DOHH2 (cell line): ENCODE measurements around the gene RARS2.

Experiments used
- H3F3A ChIP-seq: fragments of 200-600 bp; sonication (generic), shearing (Covaris generic); 2 replicates; pipeline ENCODE4 v1.6.0; 2016; ENCODE audit warnings: antibody characterized with exemption, mild to moderate bottlenecking; ENCODE audit not compliant: control insufficient read depth, insufficient read depth
- H3K27ac ChIP-seq: fragments of 200-600 bp; sonication (generic); 2 replicates; pipeline ENCODE4 v1.5.1; 2014; ENCODE audit warnings: low read depth, mild to moderate bottlenecking, low read length, moderate library complexity
- H3K27me3 ChIP-seq: fragments of 200-600 bp; sonication (generic); 2 replicates; pipeline ENCODE4 v1.6.1; 2014; ENCODE audit warnings: mild to moderate bottlenecking, low read length, mixed read lengths; ENCODE audit not compliant: control insufficient read depth
- H3K36me3 ChIP-seq: fragments of 200-600 bp; sonication (generic); 2 replicates; pipeline ENCODE4 v1.6.1; 2014; ENCODE audit warnings: mild to moderate bottlenecking, low read length, moderate library complexity, mixed read lengths; ENCODE audit not compliant: control insufficient read depth
- H3K4me1 ChIP-seq: fragments of 200-600 bp; sonication (generic); 2 replicates; pipeline ENCODE4 v1.6.1; 2014; ENCODE audit warnings: mild to moderate bottlenecking, low read length, mixed read lengths; ENCODE audit not compliant: control insufficient read depth
- H3K4me2 ChIP-seq: fragments of 200-600 bp; sonication (generic); 2 replicates; pipeline ENCODE4 v1.6.0; 2014; ENCODE audit warnings: mild to moderate bottlenecking, low read length, moderate library complexity
- H3K4me3 ChIP-seq: fragments of 200-600 bp; sonication (generic); 2 replicates; pipeline ENCODE4 v1.5.1; 2014; ENCODE audit warnings: mild to moderate bottlenecking, low read length, mixed read lengths
- H3K79me2 ChIP-seq: fragments of 200-600 bp; sonication (generic); 2 replicates; pipeline ENCODE4 v1.6.1; 2014; ENCODE audit warnings: mild to moderate bottlenecking, low read length, mixed read lengths; ENCODE audit not compliant: control insufficient read depth
- H3K9me2 ChIP-seq: fragments of 200-600 bp; sonication (generic); replicated peaks from 2 replicates; pipeline ENCODE4 v1.6.1; 2014; ENCODE audit warnings: mild to moderate bottlenecking, low read length, mixed read lengths; ENCODE audit not compliant: control insufficient read depth
- H3K9me3 ChIP-seq: fragments of 200-600 bp; sonication (generic); 2 replicates; pipeline ENCODE4 v1.6.1; 2014; ENCODE audit warnings: antibody characterized with exemption, low read length, mixed read lengths; ENCODE audit not compliant: control insufficient read depth, insufficient read depth
- H4K20me1 ChIP-seq: fragments of 200-600 bp; sonication (generic); 2 replicates; pipeline ENCODE4 v1.6.0; 2014; ENCODE audit warnings: low read depth, mild to moderate bottlenecking, antibody characterized with exemption, low read length, moderate library complexity; ENCODE audit not compliant: control insufficient read depth, insufficient read depth
- CTCF ChIP-seq: fragments of 200-600 bp; sonication (generic); IDR thresholded peaks from one replicate; pipeline ENCODE4 v1.5.1; 2014; ENCODE audit warnings: antibody characterized with exemption, mild to moderate bottlenecking, low read depth, low read length; ENCODE audit not compliant: poor library complexity, severe bottlenecking
- EZH2phosphoT487 ChIP-seq: fragments of 200-600 bp; sonication (generic); IDR thresholded peaks from 2 replicates; pipeline ENCODE4 v1.6.1; 2017; ENCODE audit warnings: borderline replicate concordance, mild to moderate bottlenecking, antibody characterized with exemption, low read length, moderate library complexity, mixed read lengths

RARS2 gene

GRCh38 chr6:87561017-87561416, 28.8 kb downstream of the RARS2 start:
- H3K27me3 ChIP-seq, result no peaks in the 10 kb centered on the region
- no peak overlapping the region for H3K27ac ChIP-seq
- H3K4me2 ChIP-seq, result no peak overlapping the region
- no peak for TF ChIP-seq CTCF
- TF ChIP-seq EZH2phosphoT487, result no peak
- no peaks in the 10 kb centered on the region for H3F3A ChIP-seq
- no peak overlapping the region for H3K4me3 ChIP-seq
- H3K9me3 ChIP-seq, result no peaks in the 10 kb centered on the region
- no peaks in the 10 kb centered on the region for H4K20me1 ChIP-seq
- no peaks in the 10 kb centered on the region for H3K4me1 ChIP-seq
- peaks cover 4% of the 10 kb centered on the region; the same call in 1 of the 2 replicates for H3K79me2 ChIP-seq
- no peaks in the 10 kb centered on the region for H3K9me2 ChIP-seq
- peaks cover 68% of the 10 kb centered on the region for H3K36me3 ChIP-seq

- TF ChIP-seq EZH2phosphoT487 (no peak), CTCF (no peak)
- Histone ChIP-seq H3F3A (no peaks in the 10 kb centered on the region), H3K4me2 (no peak overlapping the region), H4K20me1 (no peaks in the 10 kb centered on the region), H3K27me3 (no peaks in the 10 kb centered on the region), H3K4me3 (no peak overlapping the region), H3K36me3 (peaks cover 69% of the 10 kb centered on the region), H3K9me3 (no peaks in the 10 kb centered on the region), H3K27ac (no peak overlapping the region), H3K79me2 (no peaks in the 10 kb centered on the region), H3K9me2 (no peaks in the 10 kb centered on the region), H3K4me1 (no peaks in the 10 kb centered on the region)
Measured at GRCh38 chr6:87558446-87558845, 31.3 kb downstream of the RARS2 start.

GRCh38 chr6:87555506-87555905, 34.3 kb downstream of the RARS2 start:
- Histone ChIP-seq H3F3A (no peaks in the 10 kb centered on the region), H3K4me1 (no peaks in the 10 kb centered on the region), H3K9me2 (no peaks in the 10 kb centered on the region), H3K4me2 (no peak overlapping the region), H4K20me1 (0 out of 2 replicates have a peak, but pooled peaks cover 4% of the 10 kb centered on the region), H3K27me3 (no peaks in the 10 kb centered on the region), H3K27ac (no peak overlapping the region), H3K9me3 (no peaks in the 10 kb centered on the region), H3K4me3 (no peak overlapping the region), H3K36me3 (peaks cover 65% of the 10 kb centered on the region), H3K79me2 (no peaks in the 10 kb centered on the region)
- TF ChIP-seq CTCF (no peak), EZH2phosphoT487 (no peak)
